Renal pelvis (tissue), 4 donors: ENCODE results near the gene FAM13A. TPM values are rescaled to one million over a fixed set of nuclear protein-coding genes. Genes with fewer than 3 reads are reported as not detected.
"Not testable (repeated sequence)": the region's sequence is repeated elsewhere in the genome, so short reads cannot be mapped to it uniquely, and the experiment has no call there.

Source experiments
- DNase-seq: peaks from one replicate; pipeline ENCODE4 v3.0.0-alpha.2; 2013
- polyA plus RNA-seq, 3 donors: library from polyadenylated mRNA; unstranded; fragments of 120-200 nt; gene quantifications; one replicate each; pipeline ENCODE4 v1.2.1, GENCODE V29; 2013; ENCODE audit not compliant: insufficient read length in 3 of 3

FAM13A gene
- polyA plus RNA-seq, 3 donors = 29.8 to 37.6 (median 36.9) TPM

GRCh38 chr4:89048906-89049601 lies 7.9 kb downstream of the FAM13A start:
- DNase-seq = no peak

- DNase-seq = no peak
These were observed 12.7 kb downstream of the FAM13A start for GRCh38 chr4:89044147-89044900.

GRCh38 chr4:89042055-89042454 lies 14.9 kb downstream of the FAM13A start:
- DNase-seq = no peak

GRCh38 chr4:89039730-89040338 lies 17.2 kb downstream of the FAM13A start:
- no peak for DNase-seq

- DNase-seq = no peak
These were observed 20.4 kb downstream of the FAM13A start for GRCh38 chr4:89036535-89036934.

GRCh38 chr4:89031272-89031671 lies 25.7 kb downstream of the FAM13A start:
- no peak for DNase-seq

- DNase-seq = no peak
These were observed 27.4 kb downstream of the FAM13A start for GRCh38 chr4:89029591-89029990.

- no peak for DNase-seq
These were observed 30.4 kb downstream of the FAM13A start for GRCh38 chr4:89026542-89026941.

GRCh38 chr4:89024051-89024675 lies 32.8 kb downstream of the FAM13A start:
- peak; percentile 74 for DNase-seq

- DNase-seq = no peak
These were observed 33.8 kb downstream of the FAM13A start for GRCh38 chr4:89023140-89023539.

GRCh38 chr4:89022426-89023128 lies 34.4 kb downstream of the FAM13A start:
- no peak for DNase-seq

- DNase-seq = no peak
These were observed 35.3 kb downstream of the FAM13A start for GRCh38 chr4:89021684-89022083.

- DNase-seq = no peak
These were observed 35.9 kb downstream of the FAM13A start for GRCh38 chr4:89021062-89021461.

- DNase-seq = not testable (repeated sequence)
These were observed 42.1 kb downstream of the FAM13A start for GRCh38 chr4:89014897-89015296.

- DNase-seq = no peak
These were observed 47.1 kb downstream of the FAM13A start for GRCh38 chr4:89009761-89010369.

- DNase-seq = no peak
These were observed 47.9 kb downstream of the FAM13A start for GRCh38 chr4:89009115-89009514.

GRCh38 chr4:89008166-89008565 lies 48.8 kb downstream of the FAM13A start:
- DNase-seq = no peak

GRCh38 chr4:89007338-89007939 lies 49.5 kb downstream of the FAM13A start:
- DNase-seq = no peak

GRCh38 chr4:89006307-89006706 lies 50.7 kb downstream of the FAM13A start:
- no peak for DNase-seq

- not testable (repeated sequence) for DNase-seq
These were observed 51.9 kb downstream of the FAM13A start for GRCh38 chr4:89005066-89005465.
